ENCODE data around the gene DYRK4. TPM values are rescaled to one million over a fixed set of nuclear protein-coding genes. Genes with fewer than 3 reads are reported as not detected.

The DYRK4 gene
- total and polyA plus RNA-seq, 2 of the 8 experiments (the other 6 are each of a cell fraction or from before 2014, with no cell fraction given): 10.5 to 11.4 TPM

DNA sequence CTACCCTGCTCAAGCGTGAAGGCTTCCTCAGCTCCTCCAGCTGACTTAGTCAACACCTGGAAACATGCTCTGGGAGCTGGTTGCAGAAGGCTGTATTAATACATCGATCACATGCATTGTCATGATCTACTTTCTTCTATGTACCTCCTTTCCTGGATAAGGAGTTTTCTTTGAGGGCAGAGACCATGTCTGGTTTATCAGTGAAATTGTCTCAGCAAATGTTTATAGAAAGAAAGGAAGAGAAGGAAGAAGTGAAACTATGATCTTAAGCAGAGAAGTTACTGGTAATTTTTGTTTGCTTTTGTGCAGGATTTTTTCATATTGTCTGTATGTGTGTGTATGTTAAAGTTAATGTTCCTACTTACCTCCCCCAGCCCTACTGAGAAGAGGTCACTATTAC lies 4.5 kb downstream of the DYRK4 start:
- Histone ChIP-seq H2BK20ac (ENCODE audit: low read length) (no peak overlapping the region), H3K23ac (ENCODE audit: insufficient read length) (no peak overlapping the region)
- TF ChIP-seq MAFK (IDR thresholded peaks at IDR 0.05; ENCODE audit: low read depth, low read length) (no peak), CHD2 (IDR thresholded peaks at IDR 0.05; ENCODE audit: low read length) (no peak), CBX8 (IDR thresholded peaks at IDR 0.05; ENCODE audit: borderline replicate concordance, low read depth, low read length) (no peak), BACH1 (IDR thresholded peaks at IDR 0.05; ENCODE audit: low read length) (no peak), EZH2 (IDR thresholded peaks at IDR 0.05; ENCODE audit: low read depth, low read length, severe bottlenecking) (no peak), JUN (IDR thresholded peaks at IDR 0.05; ENCODE audit: low read depth, low read length) (no peak), BRCA1 (IDR thresholded peaks at IDR 0.05; ENCODE audit: low read depth, low read length) (no peak), EGR1 (IDR thresholded peaks at IDR 0.05; ENCODE audit: borderline replicate concordance, low read depth, low read length) (no peak)
- TF ChIP-seq, protein P1, sequence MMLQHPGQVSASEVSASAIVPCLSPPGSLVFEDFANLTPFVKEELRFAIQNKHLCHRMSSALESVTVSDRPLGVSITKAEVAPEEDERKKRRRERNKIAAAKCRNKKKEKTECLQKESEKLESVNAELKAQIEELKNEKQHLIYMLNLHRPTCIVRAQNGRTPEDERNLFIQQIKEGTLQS (IDR thresholded peaks at IDR 0.05; ENCODE audit: insufficient read depth, low read depth, low read length): no peak
- TF ChIP-seq, protein P2, sequence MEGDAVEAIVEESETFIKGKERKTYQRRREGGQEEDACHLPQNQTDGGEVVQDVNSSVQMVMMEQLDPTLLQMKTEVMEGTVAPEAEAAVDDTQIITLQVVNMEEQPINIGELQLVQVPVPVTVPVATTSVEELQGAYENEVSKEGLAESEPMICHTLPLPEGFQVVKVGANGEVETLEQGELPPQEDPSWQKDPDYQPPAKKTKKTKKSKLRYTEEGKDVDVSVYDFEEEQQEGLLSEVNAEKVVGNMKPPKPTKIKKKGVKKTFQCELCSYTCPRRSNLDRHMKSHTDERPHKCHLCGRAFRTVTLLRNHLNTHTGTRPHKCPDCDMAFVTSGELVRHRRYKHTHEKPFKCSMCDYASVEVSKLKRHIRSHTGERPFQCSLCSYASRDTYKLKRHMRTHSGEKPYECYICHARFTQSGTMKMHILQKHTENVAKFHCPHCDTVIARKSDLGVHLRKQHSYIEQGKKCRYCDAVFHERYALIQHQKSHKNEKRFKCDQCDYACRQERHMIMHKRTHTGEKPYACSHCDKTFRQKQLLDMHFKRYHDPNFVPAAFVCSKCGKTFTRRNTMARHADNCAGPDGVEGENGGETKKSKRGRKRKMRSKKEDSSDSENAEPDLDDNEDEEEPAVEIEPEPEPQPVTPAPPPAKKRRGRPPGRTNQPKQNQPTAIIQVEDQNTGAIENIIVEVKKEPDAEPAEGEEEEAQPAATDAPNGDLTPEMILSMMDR (IDR thresholded peaks at IDR 0.05; ENCODE audit: control extremely low read depth in 1 of 3, insufficient read depth in 1 of 3, low read depth in 1 of 3, low read length in 3 of 3): no peak
- TF ChIP-seq, protein P3, sequence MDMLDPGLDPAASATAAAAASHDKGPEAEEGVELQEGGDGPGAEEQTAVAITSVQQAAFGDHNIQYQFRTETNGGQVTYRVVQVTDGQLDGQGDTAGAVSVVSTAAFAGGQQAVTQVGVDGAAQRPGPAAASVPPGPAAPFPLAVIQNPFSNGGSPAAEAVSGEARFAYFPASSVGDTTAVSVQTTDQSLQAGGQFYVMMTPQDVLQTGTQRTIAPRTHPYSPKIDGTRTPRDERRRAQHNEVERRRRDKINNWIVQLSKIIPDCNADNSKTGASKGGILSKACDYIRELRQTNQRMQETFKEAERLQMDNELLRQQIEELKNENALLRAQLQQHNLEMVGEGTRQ (IDR thresholded peaks at IDR 0.05; ENCODE audit: low read length): no peak

More for the DNA sequence above, 4.5 kb downstream of the DYRK4 start:
- Histone ChIP-seq H3K79me1 (ENCODE audit: low read depth, low read length) (no peaks in the 10 kb centered on the region), H3K18ac (ENCODE audit: extremely low read depth, low read length) (no peak overlapping the region), H2BK15ac (ENCODE audit: low read length) (no peak overlapping the region), H3K4ac (replicated peaks; ENCODE audit: insufficient read length, low read depth, low read length) (no peak overlapping the region), H3K27me3 (replicated peaks in 1 of 4; ENCODE audit: control insufficient read depth in 3 of 4, extremely low read depth in 1 of 4, insufficient read depth in 3 of 4, low read length in 3 of 4) (peaks cover 0 to 15% (median 14%) of the 10 kb centered on the region in 4 experiments; a peak in 6 of 7 replicates), H4K91ac (replicated peaks; ENCODE audit: insufficient read length, low read length) (no peak overlapping the region), H2AFZ (ENCODE audit: low read length) (no peak overlapping the region), H2AK5ac (ENCODE audit: low read depth, low read length) (no peak overlapping the region), H3K79me2 (ENCODE audit: control insufficient read depth in 1 of 2, insufficient read depth in 2 of 2, low read length in 2 of 2) (no peaks in the 10 kb centered on the region), H3K4me1 (replicated peaks in 1 of 4; ENCODE audit: control insufficient read depth in 3 of 4, insufficient read depth in 4 of 4, low read length in 3 of 4) (peaks cover 2 to 6% (median 4%) of the 10 kb centered on the region in 4 experiments), H3K4me2 (ENCODE audit: insufficient read depth in 1 of 2, low read depth in 2 of 2, low read length in 2 of 2) (no peak overlapping the region), H3K4me3 (ENCODE audit: extremely low read depth in 1 of 4, insufficient read depth in 2 of 4, low read depth in 3 of 4, low read length in 4 of 4) (no peak overlapping the region), H3K27ac (ENCODE audit: low read depth, low read length) (no peak overlapping the region), H3K14ac (ENCODE audit: insufficient read length) (no peak overlapping the region), H4K20me1 (replicated peaks in 1 of 2; ENCODE audit: control insufficient read depth in 1 of 2, insufficient read depth in 2 of 2, low read length in 2 of 2) (no peaks in the 10 kb centered on the region), H3K56ac (replicated peaks; ENCODE audit: insufficient read length, low read depth, low read length) (no peak overlapping the region), H3K9ac (replicated peaks in 1 of 4; ENCODE audit: extremely low read depth in 1 of 4, low read depth in 3 of 4, low read length in 3 of 4) (no peak overlapping the region), H2BK120ac (replicated peaks; ENCODE audit: low read depth, low read length) (no peak overlapping the region), H2BK12ac (ENCODE audit: low read depth, low read length) (no peak overlapping the region), H3K23me2 (ENCODE audit: low read depth, low read length) (peaks cover 4% of the 10 kb centered on the region; the same call in 1 of the 2 replicates), H4K5ac (ENCODE audit: insufficient read length, low read depth, low read length) (no peak overlapping the region), H4K8ac (ENCODE audit: extremely low read depth, insufficient read depth, low read length) (no peak overlapping the region), H2BK5ac (ENCODE audit: low read depth, low read length) (no peak overlapping the region), H3K36me3 (ENCODE audit: control insufficient read depth in 2 of 4, insufficient read depth in 4 of 4, low read length in 3 of 4) (no peaks in the 10 kb centered on the region), H3K9me3 (ENCODE audit: insufficient read depth in 2 of 2, low read depth in 1 of 2, low read length in 1 of 2) (no peaks in the 10 kb centered on the region)
- 88% methylated on average over 2 of the region's 2 CpGs; no CpG with 5 or more reads in 1 of the 2 experiments for WGBS, 2 experiments (ENCODE audit: extremely low coverage in 1 of 2, insufficient coverage in 1 of 2, insufficient read length in 1 of 2, insufficient replicate concordance in 2 of 2, low coverage in 1 of 2, low lambda C conversion rate in 2 of 2, missing lambda C conversion rate in 1 of 2)
- DNase-seq (ENCODE audit: low read depth in 1 of 2, low spot score in 2 of 2) (no peak), FAIRE-seq (no peak)
- ChIA-PET CTCF (ENCODE audit: partially characterized antibody) (no interaction called here), POLR2A (ENCODE audit: partially characterized antibody) (no interaction called here)

All from H1 (cell line).